Measurements from ENCODE around the gene CYREN.

CYREN gene

DNA sequence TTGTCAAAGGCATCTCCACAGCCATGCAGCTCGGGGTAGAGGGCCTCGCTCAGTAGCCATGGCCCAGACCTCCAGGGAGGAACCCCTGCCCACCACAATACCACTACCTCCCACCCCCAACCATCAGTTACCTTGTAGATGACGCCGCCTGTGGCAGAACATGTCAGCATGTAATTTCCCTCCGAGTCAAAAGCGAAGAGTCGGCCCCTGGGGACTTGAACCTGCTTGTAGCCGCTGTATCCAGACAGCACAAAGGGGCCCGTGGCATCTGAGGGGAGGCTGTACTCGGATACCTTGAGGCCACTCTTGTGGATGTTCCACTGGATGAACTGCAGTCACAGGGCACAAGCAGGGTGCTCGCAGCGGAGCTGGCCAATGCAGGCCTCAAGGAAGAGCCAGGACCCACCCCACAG lies 16.3 kb upstream of the CYREN start:
- peaks cover 15% of the 10 kb centered on the region for H3K36me3 ChIP-seq (ENCODE audit: control insufficient read depth, insufficient read depth, low read length)

DNA sequence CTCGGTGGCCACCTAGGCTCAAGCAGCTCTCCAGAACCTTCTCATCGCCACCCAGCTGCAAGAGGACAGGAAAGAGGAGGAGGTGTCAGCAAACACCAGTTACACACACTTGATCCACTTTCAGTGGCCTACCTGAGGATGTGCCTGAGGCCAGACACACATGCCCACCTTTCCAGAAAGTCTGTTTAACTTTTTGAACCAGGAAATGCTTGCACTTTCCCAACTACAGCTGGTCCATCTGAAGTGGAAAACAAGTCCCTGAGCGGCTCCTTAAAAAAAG lies 15.7 kb upstream of the CYREN start:
- WGBS (ENCODE audit: insufficient coverage, insufficient read length) = no CpG with 5 or more reads among the region's 3 CpGs
- peaks cover 15% of the 10 kb centered on the region for H3K36me3 ChIP-seq (ENCODE audit: control insufficient read depth, insufficient read depth, low read length)
- no peaks in the 10 kb centered on the region for H3K9me3 ChIP-seq (ENCODE audit: control insufficient read depth, insufficient read depth, low read length)
- H3K4me1 ChIP-seq (ENCODE audit: control insufficient read depth, insufficient read depth, low read length) = no peaks in the 10 kb centered on the region
- no peak overlapping the region for H3K4me3 ChIP-seq (ENCODE audit: low read length)
- no peak overlapping the region for H3K27ac ChIP-seq (ENCODE audit: low read length)
- DNase-seq (ENCODE audit: low read depth, low spot score) = no peak
- no peaks in the 10 kb centered on the region for H3K27me3 ChIP-seq (ENCODE audit: control insufficient read depth, insufficient read depth, low read length)

More for the DNA sequence above, 16.3 kb upstream of the CYREN start:
- DNase-seq (ENCODE audit: low read depth, low spot score) = no peak
- whole genome bisulfite sequencing (ENCODE audit: insufficient coverage, insufficient read length) = no CpG with 5 or more reads among the region's 12 CpGs
- no peaks in the 10 kb centered on the region for H3K4me1 ChIP-seq (ENCODE audit: control insufficient read depth, insufficient read depth, low read length)
- no peak overlapping the region for H3K27ac ChIP-seq (ENCODE audit: low read length)
- no peaks in the 10 kb centered on the region for H3K27me3 ChIP-seq (ENCODE audit: control insufficient read depth, insufficient read depth, low read length)
- H3K9me3 ChIP-seq (ENCODE audit: control insufficient read depth, insufficient read depth, low read length) = no peaks in the 10 kb centered on the region
- H3K4me3 ChIP-seq (ENCODE audit: low read length) = no peak overlapping the region

DNA sequence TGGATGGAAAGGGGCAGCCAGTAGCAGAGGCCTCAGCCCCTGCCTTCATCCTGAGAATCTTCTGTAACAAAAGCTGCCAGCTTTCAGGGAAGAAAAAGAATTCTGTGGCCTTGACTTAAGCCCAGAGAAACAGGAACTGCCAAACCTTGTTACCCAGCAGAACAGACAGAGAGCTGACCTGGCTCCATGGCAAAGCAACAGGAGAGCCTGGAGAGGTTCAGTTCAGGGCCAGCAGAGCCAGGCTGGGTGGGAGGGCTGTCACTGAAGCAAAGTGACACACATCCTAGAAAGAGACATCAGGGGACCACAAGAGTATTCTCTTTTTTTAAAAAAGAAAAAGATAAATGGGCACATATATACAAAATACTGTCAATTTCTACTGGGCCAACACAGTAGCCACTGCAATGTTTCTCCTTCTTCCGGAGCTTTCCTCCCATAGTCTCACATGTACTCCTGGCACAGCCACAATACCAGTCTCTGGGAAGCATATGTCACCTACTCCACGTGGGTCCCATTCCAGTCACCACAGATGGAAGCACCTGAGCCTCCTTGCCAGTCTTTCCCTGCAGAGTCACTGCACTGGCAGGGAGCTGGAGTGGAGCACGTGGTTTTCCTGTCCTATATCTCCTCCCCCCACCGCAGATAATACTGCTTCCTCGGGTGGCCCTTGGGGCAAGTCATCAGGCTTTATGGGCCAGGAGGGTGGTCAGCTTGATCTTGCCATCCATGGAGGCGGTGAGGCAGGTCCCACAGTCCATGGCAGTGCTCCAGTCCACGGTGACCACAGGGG lies 15.2 kb upstream of the CYREN start:
- H3K36me3 ChIP-seq (ENCODE audit: control insufficient read depth, insufficient read depth, low read length) = peaks cover 15% of the 10 kb centered on the region
- H3K4me1 ChIP-seq (ENCODE audit: control insufficient read depth, insufficient read depth, low read length) = no peaks in the 10 kb centered on the region
- WGBS (ENCODE audit: insufficient coverage, insufficient read length) = no CpG with 5 or more reads among the region's 7 CpGs
- H3K4me3 ChIP-seq (ENCODE audit: low read length) = no peak overlapping the region
- H3K27ac ChIP-seq (ENCODE audit: low read length) = no peak overlapping the region
- no peak for DNase-seq (ENCODE audit: low read depth, low spot score)
- H3K9me3 ChIP-seq (ENCODE audit: control insufficient read depth, insufficient read depth, low read length) = no peaks in the 10 kb centered on the region; the same call in 1 of the 2 replicates
- no peaks in the 10 kb centered on the region for H3K27me3 ChIP-seq (ENCODE audit: control insufficient read depth, insufficient read depth, low read length)

DNA sequence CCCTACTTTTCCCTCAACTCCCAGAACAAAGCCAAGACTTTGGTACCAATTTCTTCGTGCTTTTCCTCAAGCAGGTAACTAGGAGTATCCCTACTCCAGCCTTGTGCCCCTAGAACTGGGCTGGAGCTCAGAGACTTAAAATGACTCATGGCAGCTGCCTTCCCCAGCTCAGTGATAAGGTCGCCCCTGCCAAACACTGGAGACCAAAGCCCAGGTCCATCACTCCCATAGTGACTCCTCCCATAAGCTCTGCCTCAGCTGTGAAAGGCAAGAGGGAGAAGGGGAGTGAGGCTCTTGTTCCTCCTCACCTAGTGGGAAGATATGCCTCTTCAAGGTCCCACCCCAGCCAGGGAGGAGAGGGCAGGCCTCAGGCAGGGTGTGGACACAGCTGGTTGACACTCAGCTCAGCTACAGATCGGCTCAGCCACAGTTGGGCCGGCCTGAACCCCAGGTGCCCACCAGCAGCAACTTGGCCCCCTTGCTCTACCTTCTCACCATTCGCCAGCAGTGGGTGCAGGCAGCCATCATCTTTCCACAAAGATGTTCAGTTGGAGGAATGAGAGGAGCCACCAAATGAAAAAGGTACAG lies 13.8 kb upstream of the CYREN start:
- no peaks in the 10 kb centered on the region; the same call in 1 of the 2 replicates for H3K9me3 ChIP-seq (ENCODE audit: control insufficient read depth, insufficient read depth, low read length)
- H3K4me1 ChIP-seq (ENCODE audit: control insufficient read depth, insufficient read depth, low read length) = no peaks in the 10 kb centered on the region
- no peak for DNase-seq (ENCODE audit: low read depth, low spot score)
- H3K4me3 ChIP-seq (ENCODE audit: low read length) = no peak overlapping the region
- H3K27ac ChIP-seq (ENCODE audit: low read length) = no peak overlapping the region
- peaks cover 15% of the 10 kb centered on the region for H3K36me3 ChIP-seq (ENCODE audit: control insufficient read depth, insufficient read depth, low read length)
- WGBS (ENCODE audit: insufficient coverage, insufficient read length) = no CpG with 5 or more reads among the region's 5 CpGs
- no peaks in the 10 kb centered on the region for H3K27me3 ChIP-seq (ENCODE audit: control insufficient read depth, insufficient read depth, low read length)

DNA sequence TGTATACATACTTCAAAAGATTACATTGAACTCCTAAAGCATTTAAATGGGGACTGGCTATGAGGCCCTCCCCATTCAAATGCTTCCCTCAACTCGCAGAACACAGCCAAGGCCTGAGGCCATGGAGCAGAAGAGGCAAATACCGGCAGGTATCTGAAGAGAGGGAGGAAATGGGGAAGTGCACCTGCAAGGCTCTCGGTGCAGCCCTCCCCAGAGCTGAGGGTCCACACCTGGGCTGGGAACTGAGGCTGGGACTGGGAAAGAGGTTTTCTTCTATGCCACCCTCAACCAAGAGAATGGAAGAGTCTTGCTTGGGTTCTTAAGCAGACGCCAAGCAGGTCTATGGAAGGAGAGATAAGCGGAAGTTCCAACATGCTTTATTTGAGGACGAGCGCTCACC lies 13.0 kb upstream of the CYREN start:
- no peak for DNase-seq (ENCODE audit: low read depth, low spot score)
- WGBS (ENCODE audit: insufficient coverage, insufficient read length) = no CpG with 5 or more reads among the region's 7 CpGs
- no peaks in the 10 kb centered on the region; the same call in 1 of the 2 replicates for H3K9me3 ChIP-seq (ENCODE audit: control insufficient read depth, insufficient read depth, low read length)

DNA sequence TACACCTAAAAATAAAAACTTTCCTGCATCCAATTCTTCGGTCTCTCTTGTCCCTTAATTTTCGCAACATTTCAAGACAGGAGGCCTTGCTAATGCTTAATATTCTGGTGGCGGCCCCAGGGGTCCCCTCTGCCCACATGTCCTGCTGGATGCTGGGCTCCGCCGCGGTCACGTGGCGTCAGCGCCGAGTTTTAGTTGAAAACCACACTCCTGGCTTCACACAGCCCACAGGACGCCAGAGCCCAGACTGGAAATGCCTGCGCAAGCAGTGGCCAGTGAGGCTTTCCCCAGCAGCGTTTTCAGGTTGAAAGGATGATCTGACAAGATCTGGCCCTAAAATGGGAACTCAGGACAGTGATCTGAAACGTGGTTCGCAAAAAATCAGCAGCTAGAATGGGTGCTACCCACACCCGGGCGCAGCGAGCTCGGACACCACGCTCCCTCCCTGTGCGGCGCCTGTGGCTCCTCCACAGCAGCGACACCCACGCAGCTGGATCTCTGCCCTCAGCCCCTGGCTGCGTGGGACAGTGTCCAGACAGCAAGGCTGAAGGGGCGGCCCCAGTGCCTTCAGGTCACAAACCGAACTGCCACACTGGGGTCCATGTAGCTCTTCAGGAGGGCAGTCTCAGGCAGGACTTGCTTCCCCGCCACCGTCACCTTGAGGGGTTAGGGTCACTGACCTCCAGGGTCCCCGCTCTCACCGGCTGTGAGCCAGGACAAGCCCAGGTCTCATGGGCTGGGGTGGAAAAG lies 11.6 kb upstream of the CYREN start:
- H3K4me3 ChIP-seq (ENCODE audit: low read length) = no peak overlapping the region
- H3K27ac ChIP-seq (ENCODE audit: low read length) = no peak overlapping the region
- no peaks in the 10 kb centered on the region; the same call in 1 of the 2 replicates for H3K9me3 ChIP-seq (ENCODE audit: control insufficient read depth, insufficient read depth, low read length)
- H3K27me3 ChIP-seq (ENCODE audit: control insufficient read depth, insufficient read depth, low read length) = no peaks in the 10 kb centered on the region
- H3K4me1 ChIP-seq (ENCODE audit: control insufficient read depth, insufficient read depth, low read length) = peaks cover 5% of the 10 kb centered on the region; the same call in 1 of the 2 replicates
- H3K36me3 ChIP-seq (ENCODE audit: control insufficient read depth, insufficient read depth, low read length) = 0 out of 2 replicates have a peak, but pooled peaks cover 8% of the 10 kb centered on the region
- WGBS (ENCODE audit: insufficient coverage, insufficient read length) = no CpG with 5 or more reads among the region's 31 CpGs
- no peak for DNase-seq (ENCODE audit: low read depth, low spot score)

More for the DNA sequence above, 13.0 kb upstream of the CYREN start:
- Histone ChIP-seq H3K4me3 (ENCODE audit: low read length) (no peak overlapping the region), H3K27me3 (ENCODE audit: control insufficient read depth, insufficient read depth, low read length) (no peaks in the 10 kb centered on the region), H3K36me3 (ENCODE audit: control insufficient read depth, insufficient read depth, low read length) (peaks cover 12% of the 10 kb centered on the region; the same call in 1 of the 2 replicates), H3K27ac (ENCODE audit: low read length) (no peak overlapping the region), H3K4me1 (ENCODE audit: control insufficient read depth, insufficient read depth, low read length) (no peaks in the 10 kb centered on the region)

DNA sequence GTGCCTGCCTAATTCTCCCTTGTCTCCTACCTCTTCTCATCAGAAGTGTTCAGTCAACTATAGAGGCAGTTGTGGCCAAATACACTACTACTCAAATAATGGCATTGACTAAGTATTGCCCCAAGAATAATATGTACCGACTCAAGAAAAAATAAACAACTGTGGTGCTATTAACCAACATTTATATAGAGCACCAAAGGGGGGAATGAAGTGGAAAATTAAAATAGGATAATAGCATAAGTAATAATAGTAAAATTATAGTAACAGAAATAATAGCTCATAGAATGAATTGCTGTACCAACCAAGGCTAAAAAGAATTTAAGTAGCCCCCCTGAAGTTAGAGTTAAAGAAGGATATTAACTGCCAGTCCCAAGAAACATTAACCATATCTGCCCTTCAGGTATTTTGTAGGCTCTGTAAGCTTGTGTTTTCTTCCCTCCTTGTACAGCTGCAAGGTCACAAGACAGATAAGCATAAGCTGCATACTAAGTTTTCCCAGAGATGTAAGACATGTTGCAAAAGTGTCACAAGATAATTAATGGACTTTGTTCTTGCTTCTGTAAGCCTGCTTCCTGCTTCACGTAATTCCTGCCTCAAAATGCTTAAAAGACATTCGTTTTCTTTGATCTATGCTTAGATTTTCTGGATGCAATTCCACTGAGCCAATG lies 10.9 kb upstream of the CYREN start:
- no peak for DNase-seq (ENCODE audit: low read depth, low spot score)
- H3K4me3 ChIP-seq (ENCODE audit: low read length) = no peak overlapping the region
- H3K27ac ChIP-seq (ENCODE audit: low read length) = no peak overlapping the region
- no peaks in the 10 kb centered on the region; the same call in 1 of the 2 replicates for H3K9me3 ChIP-seq (ENCODE audit: control insufficient read depth, insufficient read depth, low read length)
- no CpG with 5 or more reads among the region's 3 CpGs for WGBS (ENCODE audit: insufficient coverage, insufficient read length)
- peaks cover 5% of the 10 kb centered on the region; the same call in 1 of the 2 replicates for H3K4me1 ChIP-seq (ENCODE audit: control insufficient read depth, insufficient read depth, low read length)
- H3K27me3 ChIP-seq (ENCODE audit: control insufficient read depth, insufficient read depth, low read length) = no peaks in the 10 kb centered on the region
- H3K36me3 ChIP-seq (ENCODE audit: control insufficient read depth, insufficient read depth, low read length) = 0 out of 2 replicates have a peak, but pooled peaks cover 5% of the 10 kb centered on the region

DNA sequence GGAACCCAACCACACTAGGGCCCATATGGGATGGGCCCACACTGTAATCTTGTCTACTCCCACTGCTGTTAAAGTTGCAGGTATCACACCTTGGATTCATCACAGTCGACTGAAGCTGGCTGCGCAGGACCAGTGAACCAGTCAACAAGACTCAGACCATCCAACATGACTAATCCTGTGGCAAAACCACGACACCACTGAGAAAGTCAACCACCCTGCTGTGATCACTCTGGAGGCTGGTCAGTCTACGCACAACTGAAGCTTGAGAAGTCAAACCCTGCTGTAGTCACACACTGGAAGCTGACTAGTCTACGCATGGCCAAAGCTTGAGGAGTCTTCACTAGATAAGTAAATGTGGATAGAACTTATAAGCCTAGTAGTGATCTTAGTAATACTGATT lies 9.6 kb upstream of the CYREN start:
- H3K4me1 ChIP-seq (ENCODE audit: control insufficient read depth, insufficient read depth, low read length) = peaks cover 5% of the 10 kb centered on the region; the same call in 1 of the 2 replicates
- no peak for DNase-seq (ENCODE audit: low read depth, low spot score)
- no peaks in the 10 kb centered on the region; the same call in 1 of the 2 replicates for H3K9me3 ChIP-seq (ENCODE audit: control insufficient read depth, insufficient read depth, low read length)
- WGBS (ENCODE audit: insufficient coverage, insufficient read length) = no CpG with 5 or more reads among the region's 5 CpGs
- H3K27me3 ChIP-seq (ENCODE audit: control insufficient read depth, insufficient read depth, low read length) = no peaks in the 10 kb centered on the region
- no peaks in the 10 kb centered on the region for H3K36me3 ChIP-seq (ENCODE audit: control insufficient read depth, insufficient read depth, low read length)
- H3K4me3 ChIP-seq (ENCODE audit: low read length) = no peak overlapping the region
- H3K27ac ChIP-seq (ENCODE audit: low read length) = no peak overlapping the region

DNA sequence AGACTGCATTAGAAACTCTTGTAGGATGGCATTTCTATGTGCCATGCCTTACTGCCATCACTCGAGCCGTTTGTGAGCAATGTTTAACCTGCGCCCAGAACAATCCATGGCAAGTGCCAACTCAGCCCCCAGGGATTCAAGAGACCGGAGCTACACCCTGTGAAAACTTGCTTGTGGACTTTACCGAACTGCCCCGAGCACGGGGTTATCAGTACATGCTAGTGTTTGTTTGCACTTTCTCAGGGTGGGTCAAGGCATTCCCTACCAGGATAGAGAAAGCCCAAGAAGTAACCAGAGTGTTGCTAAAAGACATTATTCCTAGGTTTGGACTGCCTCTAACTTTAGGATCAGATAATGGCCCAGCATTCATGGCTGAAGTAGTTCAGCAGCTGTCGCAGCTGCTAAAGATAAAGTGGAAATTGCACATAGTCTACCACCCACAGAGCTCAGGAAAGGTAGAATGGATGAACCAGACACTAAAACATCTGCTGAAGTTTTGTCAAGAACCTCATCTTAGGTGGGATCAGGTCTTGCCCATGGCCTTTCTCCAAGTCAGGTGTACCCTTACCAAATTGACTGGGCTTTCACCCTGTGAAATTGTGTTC lies 8.9 kb upstream of the CYREN start:
- Histone ChIP-seq H3K9me3 (ENCODE audit: control insufficient read depth, insufficient read depth, low read length) (no peaks in the 10 kb centered on the region; the same call in 1 of the 2 replicates), H3K4me1 (ENCODE audit: control insufficient read depth, insufficient read depth, low read length) (peaks cover 5% of the 10 kb centered on the region; the same call in 1 of the 2 replicates), H3K27ac (ENCODE audit: low read length) (no peak overlapping the region), H3K27me3 (ENCODE audit: control insufficient read depth, insufficient read depth, low read length) (no peaks in the 10 kb centered on the region), H3K4me3 (ENCODE audit: low read length) (no peak overlapping the region), H3K36me3 (ENCODE audit: control insufficient read depth, insufficient read depth, low read length) (no peaks in the 10 kb centered on the region)
- no peak for DNase-seq (ENCODE audit: low read depth, low spot score)
- WGBS (ENCODE audit: insufficient coverage, insufficient read length) = no CpG with 5 or more reads among the region's 8 CpGs
